ENCODE data around the gene CIDEC.

DNA sequence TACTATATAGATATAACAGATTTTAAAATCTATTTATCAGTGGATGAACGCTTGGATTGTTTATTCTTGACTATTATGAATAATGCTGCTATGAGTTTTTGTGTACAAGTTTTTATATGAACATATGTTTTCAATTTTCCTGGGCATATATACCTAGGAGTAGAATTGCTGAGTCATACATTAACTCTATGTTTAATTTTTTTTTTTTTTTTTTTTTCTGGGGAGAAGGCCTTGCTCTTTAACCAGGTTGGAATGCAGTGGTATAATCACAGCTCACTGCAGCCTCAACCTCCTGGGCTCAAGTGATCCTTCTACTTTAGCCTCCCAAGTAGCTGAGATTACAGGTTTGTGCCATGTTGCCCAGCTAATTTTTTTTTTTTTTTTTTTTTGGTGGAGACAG is 9.1 kb downstream of the CIDEC start:
- TF ChIP-seq, protein P1, sequence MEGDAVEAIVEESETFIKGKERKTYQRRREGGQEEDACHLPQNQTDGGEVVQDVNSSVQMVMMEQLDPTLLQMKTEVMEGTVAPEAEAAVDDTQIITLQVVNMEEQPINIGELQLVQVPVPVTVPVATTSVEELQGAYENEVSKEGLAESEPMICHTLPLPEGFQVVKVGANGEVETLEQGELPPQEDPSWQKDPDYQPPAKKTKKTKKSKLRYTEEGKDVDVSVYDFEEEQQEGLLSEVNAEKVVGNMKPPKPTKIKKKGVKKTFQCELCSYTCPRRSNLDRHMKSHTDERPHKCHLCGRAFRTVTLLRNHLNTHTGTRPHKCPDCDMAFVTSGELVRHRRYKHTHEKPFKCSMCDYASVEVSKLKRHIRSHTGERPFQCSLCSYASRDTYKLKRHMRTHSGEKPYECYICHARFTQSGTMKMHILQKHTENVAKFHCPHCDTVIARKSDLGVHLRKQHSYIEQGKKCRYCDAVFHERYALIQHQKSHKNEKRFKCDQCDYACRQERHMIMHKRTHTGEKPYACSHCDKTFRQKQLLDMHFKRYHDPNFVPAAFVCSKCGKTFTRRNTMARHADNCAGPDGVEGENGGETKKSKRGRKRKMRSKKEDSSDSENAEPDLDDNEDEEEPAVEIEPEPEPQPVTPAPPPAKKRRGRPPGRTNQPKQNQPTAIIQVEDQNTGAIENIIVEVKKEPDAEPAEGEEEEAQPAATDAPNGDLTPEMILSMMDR (IDR thresholded peaks at IDR 0.05): no peak
- TF ChIP-seq POLR2A (IDR thresholded peaks at IDR 0.05) (no peak), POLR2AphosphoS5 (IDR thresholded peaks at IDR 0.05) (no peak), EP300 (IDR thresholded peaks at IDR 0.05) (no peak)
